Adrenal gland (tissue), 5 donors: Measurements from ENCODE around the gene SPIB.

Experiments used
- POLR2A ChIP-seq, 2 donors: fragments of 450-650 bp; IDR thresholded peaks; one replicate each; pipeline ENCODE4 v1.6.1; 2017; ENCODE audit warnings: antibody characterized with exemption in 2 of 2, mild to moderate bottlenecking in 2 of 2, moderate library complexity in 1 of 2
- TF ChIP-seq, protein P1 (sequence below), 6 experiments: fragments of 450-650 bp in 4 of 6; fragments of 200-600 bp in 2 of 6; sonication (generic) in 1 of 6; IDR thresholded peaks; 1 replicate in 5 of 6; 2 replicates in 1 of 6; pipeline versions ENCODE4 v1.5.1 to v1.8.0; 2016 to 2021; ENCODE audit warnings: antibody characterized with exemption in 6 of 6, mild to moderate bottlenecking in 2 of 6, moderate library complexity in 1 of 6
- donor health status: DM: no; HTN: no; CAD: no.

DNA sequence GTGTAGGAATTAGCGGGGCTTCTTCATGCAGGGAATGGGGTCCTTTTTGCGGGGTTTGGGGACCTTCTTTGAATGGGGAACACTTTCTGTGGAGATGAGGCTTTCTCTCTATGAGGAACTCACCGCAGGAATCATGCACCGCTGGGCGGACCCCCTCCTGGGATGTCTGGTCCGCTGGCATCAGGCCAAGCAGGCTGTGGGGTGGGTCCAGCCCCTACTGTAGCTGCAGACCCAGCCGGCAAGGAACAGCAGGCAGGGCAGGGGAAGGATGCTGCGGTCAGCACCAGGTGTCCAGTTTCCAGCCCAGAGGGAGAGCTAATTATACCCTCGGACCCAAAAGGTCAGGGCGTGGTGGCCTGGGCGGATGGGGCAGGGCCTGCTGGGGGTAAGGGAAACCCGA lies 15.8 kb downstream of the SPIB start:
- no peak for TF ChIP-seq POLR2A (IDR thresholded peaks at IDR 0.05)
- TF ChIP-seq, protein P1, sequence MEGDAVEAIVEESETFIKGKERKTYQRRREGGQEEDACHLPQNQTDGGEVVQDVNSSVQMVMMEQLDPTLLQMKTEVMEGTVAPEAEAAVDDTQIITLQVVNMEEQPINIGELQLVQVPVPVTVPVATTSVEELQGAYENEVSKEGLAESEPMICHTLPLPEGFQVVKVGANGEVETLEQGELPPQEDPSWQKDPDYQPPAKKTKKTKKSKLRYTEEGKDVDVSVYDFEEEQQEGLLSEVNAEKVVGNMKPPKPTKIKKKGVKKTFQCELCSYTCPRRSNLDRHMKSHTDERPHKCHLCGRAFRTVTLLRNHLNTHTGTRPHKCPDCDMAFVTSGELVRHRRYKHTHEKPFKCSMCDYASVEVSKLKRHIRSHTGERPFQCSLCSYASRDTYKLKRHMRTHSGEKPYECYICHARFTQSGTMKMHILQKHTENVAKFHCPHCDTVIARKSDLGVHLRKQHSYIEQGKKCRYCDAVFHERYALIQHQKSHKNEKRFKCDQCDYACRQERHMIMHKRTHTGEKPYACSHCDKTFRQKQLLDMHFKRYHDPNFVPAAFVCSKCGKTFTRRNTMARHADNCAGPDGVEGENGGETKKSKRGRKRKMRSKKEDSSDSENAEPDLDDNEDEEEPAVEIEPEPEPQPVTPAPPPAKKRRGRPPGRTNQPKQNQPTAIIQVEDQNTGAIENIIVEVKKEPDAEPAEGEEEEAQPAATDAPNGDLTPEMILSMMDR (IDR thresholded peaks at IDR 0.05) = no peak
